ENCODE data around the gene DLEC1. TPM values are rescaled to one million over a fixed set of nuclear protein-coding genes. Genes with fewer than 3 reads are reported as not detected.
A peak's percentile ranks its signal among the peaks of the same experiment; 100 is the strongest.

The DLEC1 gene
- total and polyA plus RNA-seq, 2 donors from 2014 or later: 0.52 to 3.3 TPM

- DNase-seq (peak in 1 of 5 donors; percentile 55), FAIRE-seq (no peak)
- no peak overlapping the region for H3K4me3 ChIP-seq (ENCODE audit: low read length in 3 of 3)
- H3K27me3 ChIP-seq (ENCODE audit: control insufficient read depth, insufficient read depth, low read length): no peaks in the 10 kb centered on the region
- intact Hi-C loops (cut with DNase I): no loop called here
- no peak overlapping the region for H3K9ac ChIP-seq (ENCODE audit: low read length in 3 of 3)
- H3K4me1 ChIP-seq (ENCODE audit: control insufficient read depth in 2 of 3, insufficient read depth in 2 of 3, low read depth in 1 of 3, low read length in 3 of 3): no peaks in the 10 kb centered on the region
- H3K27ac ChIP-seq (ENCODE audit: low read depth in 2 of 2, low read length in 2 of 2): no peak overlapping the region
- no peak for TF ChIP-seq CTCF (IDR thresholded peaks at IDR 0.05; ENCODE audit: borderline replicate concordance, extremely low read depth, insufficient read depth)
- H3K9me3 ChIP-seq (ENCODE audit: control insufficient read depth in 2 of 3, insufficient read depth in 1 of 3, low read length in 3 of 3): no peaks in the 10 kb centered on the region
- H3K36me3 ChIP-seq (ENCODE audit: control insufficient read depth in 2 of 3, insufficient read depth in 3 of 3, low read length in 3 of 3): peaks cover 8 to 19% (median 10%) of the 10 kb centered on the region in 3 donors
These were observed 21.3 kb upstream of the DLEC1 start for GRCh38 chr3:38017445-38018295.

- no peak for FAIRE-seq
- Histone ChIP-seq H3K27me3 (ENCODE audit: control insufficient read depth, insufficient read depth, low read length) (no peaks in the 10 kb centered on the region), H3K9ac (ENCODE audit: low read length in 3 of 3) (no peak overlapping the region), H3K4me3 (ENCODE audit: low read length in 3 of 3) (no peak overlapping the region), H3K9me3 (ENCODE audit: control insufficient read depth in 2 of 3, insufficient read depth in 1 of 3, low read length in 3 of 3) (no peaks in the 10 kb centered on the region), H3K4me1 (ENCODE audit: control insufficient read depth in 2 of 3, insufficient read depth in 2 of 3, low read depth in 1 of 3, low read length in 3 of 3) (peaks cover 0 to 3% (median 0%) of the 10 kb centered on the region in 3 donors), H3K36me3 (ENCODE audit: control insufficient read depth in 2 of 3, insufficient read depth in 3 of 3, low read length in 3 of 3) (peaks cover 8 to 19% (median 10%) of the 10 kb centered on the region in 3 donors), H3K27ac (ENCODE audit: low read depth in 2 of 2, low read length in 2 of 2) (no peak overlapping the region)
- TF ChIP-seq CTCF (IDR thresholded peaks at IDR 0.05; ENCODE audit: borderline replicate concordance, extremely low read depth, insufficient read depth): no peak
- DNase-seq: peak in 2 of 5 donors; percentile 43 to 51
- intact Hi-C loops (cut with DNase I): no loop called here
These were observed 20.4 kb upstream of the DLEC1 start for GRCh38 chr3:38018296-38019266.

- DNase-seq: peak in 2 of 5 donors; percentile 35 to 54
- Histone ChIP-seq H3K9me3 (ENCODE audit: control insufficient read depth in 2 of 3, insufficient read depth in 1 of 3, low read length in 3 of 3) (no peaks in the 10 kb centered on the region), H3K36me3 (ENCODE audit: control insufficient read depth in 2 of 3, insufficient read depth in 3 of 3, low read length in 3 of 3) (peaks cover 8 to 17% (median 10%) of the 10 kb centered on the region in 3 donors), H3K27me3 (ENCODE audit: control insufficient read depth, insufficient read depth, low read length) (no peaks in the 10 kb centered on the region), H3K4me3 (ENCODE audit: low read length in 3 of 3) (no peak overlapping the region), H3K4me1 (ENCODE audit: control insufficient read depth in 2 of 3, insufficient read depth in 2 of 3, low read depth in 1 of 3, low read length in 3 of 3) (peaks cover 0 to 5% (median 0%) of the 10 kb centered on the region in 3 donors), H3K27ac (ENCODE audit: low read depth in 2 of 2, low read length in 2 of 2) (no peak overlapping the region), H3K9ac (ENCODE audit: low read length in 3 of 3) (no peak overlapping the region)
- intact Hi-C loops (cut with DNase I): no loop called here
- no peak for FAIRE-seq
- TF ChIP-seq CTCF (IDR thresholded peaks at IDR 0.05; ENCODE audit: borderline replicate concordance, extremely low read depth, insufficient read depth): no peak
These were observed 19.2 kb upstream of the DLEC1 start for GRCh38 chr3:38019658-38020341.

All from kidney (tissue), 14 donors.